ENCODE data around the gene B2M.
"Not testable (repeated sequence)": the region's sequence is repeated elsewhere in the genome, so short reads cannot be mapped to it uniquely, and the experiment has no call there.

GRCh38 chr15:44700676-44701075 lies 10.6 kb upstream of the B2M start:
- not testable (repeated sequence) for TF ChIP-seq POLR2A, CTCF (IDR thresholded peaks at IDR 0.05)
